ENCODE measurements around the gene SYNRG.

DNA sequence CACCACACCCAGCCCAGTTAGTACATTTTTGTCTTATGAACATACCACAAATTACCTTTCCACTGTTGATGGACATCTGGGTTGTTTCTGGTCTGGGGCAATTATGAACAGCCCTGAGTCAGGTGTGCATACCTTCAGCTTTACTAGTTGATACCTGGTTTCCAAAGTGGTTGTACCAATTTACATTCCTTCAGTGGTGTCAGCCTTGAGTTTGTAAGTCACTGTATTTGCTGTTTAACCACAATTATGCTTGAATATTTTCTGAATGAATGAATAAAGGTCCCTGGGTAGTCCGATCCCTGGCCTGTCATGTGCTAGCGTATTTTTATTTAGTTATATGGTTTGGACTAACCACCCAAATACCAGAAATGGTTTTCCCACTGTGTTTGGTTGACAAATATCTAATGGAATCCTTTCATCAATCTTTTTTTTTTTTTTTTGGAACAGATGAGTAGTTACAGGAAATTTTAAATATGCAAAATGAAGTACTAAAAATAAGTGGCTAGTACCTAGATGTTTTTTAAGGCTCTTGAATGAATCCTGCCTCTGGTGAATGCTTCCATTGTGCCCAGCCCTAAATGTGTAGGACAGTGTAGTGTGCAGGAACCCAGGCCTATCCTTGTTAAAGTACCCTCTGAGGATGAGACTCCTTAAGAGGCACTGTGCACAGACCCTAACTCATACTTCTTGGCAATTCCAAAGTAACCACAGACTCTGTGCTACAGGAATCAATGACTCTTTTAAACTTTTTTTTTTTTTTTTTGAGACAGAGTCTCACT, 115.8 kb downstream of the SYNRG start:
- TF ChIP-seq, protein P1, sequence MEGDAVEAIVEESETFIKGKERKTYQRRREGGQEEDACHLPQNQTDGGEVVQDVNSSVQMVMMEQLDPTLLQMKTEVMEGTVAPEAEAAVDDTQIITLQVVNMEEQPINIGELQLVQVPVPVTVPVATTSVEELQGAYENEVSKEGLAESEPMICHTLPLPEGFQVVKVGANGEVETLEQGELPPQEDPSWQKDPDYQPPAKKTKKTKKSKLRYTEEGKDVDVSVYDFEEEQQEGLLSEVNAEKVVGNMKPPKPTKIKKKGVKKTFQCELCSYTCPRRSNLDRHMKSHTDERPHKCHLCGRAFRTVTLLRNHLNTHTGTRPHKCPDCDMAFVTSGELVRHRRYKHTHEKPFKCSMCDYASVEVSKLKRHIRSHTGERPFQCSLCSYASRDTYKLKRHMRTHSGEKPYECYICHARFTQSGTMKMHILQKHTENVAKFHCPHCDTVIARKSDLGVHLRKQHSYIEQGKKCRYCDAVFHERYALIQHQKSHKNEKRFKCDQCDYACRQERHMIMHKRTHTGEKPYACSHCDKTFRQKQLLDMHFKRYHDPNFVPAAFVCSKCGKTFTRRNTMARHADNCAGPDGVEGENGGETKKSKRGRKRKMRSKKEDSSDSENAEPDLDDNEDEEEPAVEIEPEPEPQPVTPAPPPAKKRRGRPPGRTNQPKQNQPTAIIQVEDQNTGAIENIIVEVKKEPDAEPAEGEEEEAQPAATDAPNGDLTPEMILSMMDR (tag by site-specific recombination; IDR thresholded peaks at IDR 0.05): no peak
- TF ChIP-seq ZSCAN16 (tag by site-specific recombination; IDR thresholded peaks at IDR 0.05) (no peak), ZNF311 (tag by site-specific recombination; IDR thresholded peaks at IDR 0.05; ENCODE audit: borderline replicate concordance) (no peak), ZNF350 (tag by site-specific recombination; IDR thresholded peaks at IDR 0.05) (no peak), RBAK (tag by site-specific recombination; IDR thresholded peaks at IDR 0.05) (no peak), ZNF302 (tag by site-specific recombination; IDR thresholded peaks at IDR 0.05; ENCODE audit: low read depth) (no peak), ZNF292 (tag by site-specific recombination; IDR thresholded peaks at IDR 0.05; ENCODE audit: borderline replicate concordance, low read depth) (no peak)
- TF ChIP-seq, protein P2, sequence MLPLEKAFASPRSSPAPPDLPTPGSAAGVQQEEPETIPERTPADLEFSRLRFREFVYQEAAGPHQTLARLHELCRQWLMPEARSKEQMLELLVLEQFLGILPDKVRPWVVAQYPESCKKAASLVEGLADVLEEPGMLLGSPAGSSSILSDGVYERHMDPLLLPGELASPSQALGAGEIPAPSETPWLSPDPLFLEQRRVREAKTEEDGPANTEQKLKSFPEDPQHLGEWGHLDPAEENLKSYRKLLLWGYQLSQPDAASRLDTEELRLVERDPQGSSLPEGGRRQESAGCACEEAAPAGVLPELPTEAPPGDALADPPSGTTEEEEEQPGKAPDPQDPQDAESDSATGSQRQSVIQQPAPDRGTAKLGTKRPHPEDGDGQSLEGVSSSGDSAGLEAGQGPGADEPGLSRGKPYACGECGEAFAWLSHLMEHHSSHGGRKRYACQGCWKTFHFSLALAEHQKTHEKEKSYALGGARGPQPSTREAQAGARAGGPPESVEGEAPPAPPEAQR (tag by site-specific recombination; IDR thresholded peaks at IDR 0.05): no peak
- TF ChIP-seq, protein P3, sequence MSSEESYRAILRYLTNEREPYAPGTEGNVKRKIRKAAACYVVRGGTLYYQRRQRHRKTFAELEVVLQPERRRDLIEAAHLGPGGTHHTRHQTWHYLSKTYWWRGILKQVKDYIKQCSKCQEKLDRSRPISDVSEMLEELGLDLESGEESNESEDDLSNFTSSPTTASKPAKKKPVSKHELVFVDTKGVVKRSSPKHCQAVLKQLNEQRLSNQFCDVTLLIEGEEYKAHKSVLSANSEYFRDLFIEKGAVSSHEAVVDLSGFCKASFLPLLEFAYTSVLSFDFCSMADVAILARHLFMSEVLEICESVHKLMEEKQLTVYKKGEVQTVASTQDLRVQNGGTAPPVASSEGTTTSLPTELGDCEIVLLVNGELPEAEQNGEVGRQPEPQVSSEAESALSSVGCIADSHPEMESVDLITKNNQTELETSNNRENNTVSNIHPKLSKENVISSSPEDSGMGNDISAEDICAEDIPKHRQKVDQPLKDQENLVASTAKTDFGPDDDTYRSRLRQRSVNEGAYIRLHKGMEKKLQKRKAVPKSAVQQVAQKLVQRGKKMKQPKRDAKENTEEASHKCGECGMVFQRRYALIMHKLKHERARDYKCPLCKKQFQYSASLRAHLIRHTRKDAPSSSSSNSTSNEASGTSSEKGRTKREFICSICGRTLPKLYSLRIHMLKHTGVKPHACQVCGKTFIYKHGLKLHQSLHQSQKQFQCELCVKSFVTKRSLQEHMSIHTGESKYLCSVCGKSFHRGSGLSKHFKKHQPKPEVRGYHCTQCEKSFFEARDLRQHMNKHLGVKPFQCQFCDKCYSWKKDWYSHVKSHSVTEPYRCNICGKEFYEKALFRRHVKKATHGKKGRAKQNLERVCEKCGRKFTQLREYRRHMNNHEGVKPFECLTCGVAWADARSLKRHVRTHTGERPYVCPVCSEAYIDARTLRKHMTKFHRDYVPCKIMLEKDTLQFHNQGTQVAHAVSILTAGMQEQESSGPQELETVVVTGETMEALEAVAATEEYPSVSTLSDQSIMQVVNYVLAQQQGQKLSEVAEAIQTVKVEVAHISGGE (tag by site-specific recombination; conservative IDR thresholded peaks at IDR 0.05; ENCODE audit: low read depth): no peak
